ENCODE results near the gene COLEC11. TPM values are rescaled to one million over a fixed set of nuclear protein-coding genes. Genes with fewer than 3 reads are reported as not detected.

Gene COLEC11
- total RNA-seq, 4 donors from 2014 or later: 0.34 to 0.84 (median 0.59) TPM; not detected in 1

- TF ChIP-seq CTCF (IDR thresholded peaks at IDR 0.05) (no peak), POLR2A (IDR thresholded peaks at IDR 0.05) (no peak)
- 89% methylated on average over 4 of the region's 4 CpGs for WGBS, 2 donors
- intact Hi-C loops (cut with DNase I; ENCODE audit: low total_unique reads): no loop called here
- peak in 1 of 2 donors; percentile 17 for DNase-seq (ENCODE audit: low spot score in 2 of 2)
- H3K4me3 ChIP-seq (ENCODE audit: low read depth, poor library complexity, severe bottlenecking): no peak overlapping the region
Observed at GRCh38 chr2:3624059-3624794, 29.3 kb downstream of the COLEC11 start.

- intact Hi-C loops (cut with DNase I; ENCODE audit: low total_unique reads): no loop called here
- 89 to 90% methylated on average over 8 of the region's 8 CpGs for WGBS, 2 donors
- DNase-seq (ENCODE audit: low spot score in 2 of 2): peak in 1 of 2 donors; percentile 59
Observed at GRCh38 chr2:3625186-3625585, 30.3 kb downstream of the COLEC11 start.

GRCh38 chr2:3626118-3626811, 31.4 kb downstream of the COLEC11 start:
- no peak for TF ChIP-seq POLR2A (IDR thresholded peaks at IDR 0.05)
- TF ChIP-seq CTCF (IDR thresholded peaks at IDR 0.05): no peak
- WGBS, 2 donors: 73 to 78% methylated on average over 12 of the region's 12 CpGs
- intact Hi-C loops (cut with DNase I; ENCODE audit: low total_unique reads): no loop called here

More at GRCh38 chr2:3625186-3625585, 30.3 kb downstream of the COLEC11 start:
- H3K4me3 ChIP-seq (ENCODE audit: low read depth, poor library complexity, severe bottlenecking): no peak overlapping the region
- TF ChIP-seq POLR2A (IDR thresholded peaks at IDR 0.05): no peak
- no peak for TF ChIP-seq CTCF (IDR thresholded peaks at IDR 0.05)

GRCh38 chr2:3626812-3627499, 32.0 kb downstream of the COLEC11 start:
- intact Hi-C loops (cut with DNase I; ENCODE audit: low total_unique reads): no loop called here
- TF ChIP-seq POLR2A (IDR thresholded peaks at IDR 0.05): no peak
- no peak for TF ChIP-seq CTCF (IDR thresholded peaks at IDR 0.05)
- WGBS, 2 donors: 84 to 86% methylated on average over 25 of the region's 25 CpGs
- H3K4me3 ChIP-seq (ENCODE audit: low read depth, poor library complexity, severe bottlenecking): no peak overlapping the region
- DNase-seq (ENCODE audit: low spot score in 2 of 2): peak in 1 of 2 donors; percentile 81

More at GRCh38 chr2:3626118-3626811, 31.4 kb downstream of the COLEC11 start:
- no peak overlapping the region for H3K4me3 ChIP-seq (ENCODE audit: low read depth, poor library complexity, severe bottlenecking)
- DNase-seq (ENCODE audit: low spot score in 2 of 2): peak in 1 of 2 donors; percentile 40

GRCh38 chr2:3627500-3628100, 32.7 kb downstream of the COLEC11 start:
- intact Hi-C loops (cut with DNase I; ENCODE audit: low total_unique reads): no loop called here
- DNase-seq (ENCODE audit: low spot score in 2 of 2): peak in 1 of 2 donors; percentile 49
- no peak overlapping the region for H3K4me3 ChIP-seq (ENCODE audit: low read depth, poor library complexity, severe bottlenecking)
- TF ChIP-seq POLR2A (IDR thresholded peaks at IDR 0.05) (no peak), CTCF (IDR thresholded peaks at IDR 0.05) (no peak)
- 91 to 92% methylated on average over 21 of the region's 21 CpGs for WGBS, 2 donors
